Tongue (tissue), 2 donors: ENCODE results near the gene EPHB1. TPM values are rescaled to one million over a fixed set of nuclear protein-coding genes. Genes with fewer than 3 reads are reported as not detected.
"Not testable (repeated sequence)": the region's sequence is repeated elsewhere in the genome, so short reads cannot be mapped to it uniquely, and the experiment has no call there.

Experiments
- DNase-seq: peaks from one replicate; pipeline ENCODE4 v3.0.0-alpha.2; 2015
- total RNA-seq: library from RNA; depleted of rRNA; stranded (reverse); fragments of >200 nt; gene quantifications from one replicate; pipeline ENCODE4 v1.2.3, GENCODE V29; 2014

Gene EPHB1
- total RNA-seq, 1 donor from 2014 or later = 13.3 TPM

DNA sequence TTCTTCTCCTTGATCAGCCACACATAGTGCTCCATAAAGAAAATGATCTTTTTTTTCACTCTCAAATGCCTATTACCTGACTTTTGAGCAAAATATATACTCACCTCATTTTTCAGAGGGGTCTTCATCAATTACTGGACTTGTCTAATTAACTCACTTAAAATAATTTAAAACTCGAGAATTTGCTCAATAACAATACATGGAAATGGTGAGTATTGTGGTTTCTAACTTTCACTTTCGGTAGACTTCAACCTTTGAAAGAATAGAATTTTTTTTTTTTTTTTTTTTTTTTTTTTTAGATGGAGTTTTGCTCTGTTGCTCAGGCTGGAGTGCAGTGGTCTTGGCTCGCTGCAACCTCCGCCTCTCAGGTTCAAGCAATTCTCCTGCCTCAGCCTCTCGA, 17.7 kb upstream of the EPHB1 start:
- no peak for DNase-seq

DNA sequence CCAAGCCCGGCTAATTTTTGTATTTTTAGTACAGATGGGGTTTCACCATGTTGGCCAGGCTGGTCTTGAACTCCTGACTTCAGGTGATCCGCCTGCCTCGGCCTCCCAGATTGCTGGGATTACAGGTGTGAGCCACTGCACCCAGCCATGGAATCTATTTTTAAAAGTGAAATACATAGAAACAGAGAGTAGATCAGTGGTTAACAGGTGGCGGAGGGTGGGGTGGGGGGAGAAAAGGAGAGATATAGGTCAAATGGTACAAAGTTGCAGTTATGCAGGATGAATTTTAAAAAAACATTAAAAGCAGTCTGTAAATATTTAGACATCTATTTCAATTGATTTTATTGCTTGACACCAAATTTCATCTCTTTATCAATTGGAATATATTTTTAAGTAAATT, 6.8 kb upstream of the EPHB1 start:
- not testable (repeated sequence) for DNase-seq

DNA sequence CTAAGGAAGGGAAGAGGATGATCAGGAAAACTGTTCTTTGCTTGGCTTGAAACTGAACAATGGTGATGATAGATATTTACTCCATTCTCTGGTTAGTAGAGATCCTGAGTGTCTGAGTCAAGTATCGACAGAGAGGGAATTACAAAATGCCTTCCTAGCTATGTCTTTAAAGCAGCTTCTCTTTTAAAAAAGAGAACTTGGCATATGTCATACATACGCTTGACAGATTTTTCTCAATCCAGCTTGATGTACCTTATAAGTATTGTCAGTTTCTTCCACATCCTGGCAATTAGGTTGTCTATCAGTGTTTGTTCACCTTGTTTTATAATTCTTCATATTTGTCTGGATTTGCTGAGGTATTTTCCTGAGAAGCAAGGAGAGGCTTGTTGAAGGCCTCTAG, 5.0 kb upstream of the EPHB1 start:
- no peak for DNase-seq

DNA sequence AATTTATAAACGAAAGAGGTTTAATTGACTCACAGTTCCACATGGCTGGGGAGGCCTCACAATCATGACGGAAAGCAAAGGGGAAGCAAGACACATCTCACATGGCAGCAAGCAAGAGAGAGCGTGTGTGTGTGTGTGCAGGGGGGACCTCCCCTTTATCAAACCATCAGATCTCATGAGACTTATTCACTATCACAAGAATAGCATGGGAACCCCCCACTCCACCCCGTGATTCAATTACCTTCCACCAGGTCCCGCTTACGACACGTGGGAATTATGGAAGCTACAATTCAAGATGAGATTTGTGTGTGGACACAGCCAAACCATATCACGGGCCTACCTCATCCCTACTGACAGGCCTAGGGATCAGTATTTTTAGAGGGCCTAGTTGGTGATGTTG, 3.1 kb upstream of the EPHB1 start:
- DNase-seq = no peak

DNA sequence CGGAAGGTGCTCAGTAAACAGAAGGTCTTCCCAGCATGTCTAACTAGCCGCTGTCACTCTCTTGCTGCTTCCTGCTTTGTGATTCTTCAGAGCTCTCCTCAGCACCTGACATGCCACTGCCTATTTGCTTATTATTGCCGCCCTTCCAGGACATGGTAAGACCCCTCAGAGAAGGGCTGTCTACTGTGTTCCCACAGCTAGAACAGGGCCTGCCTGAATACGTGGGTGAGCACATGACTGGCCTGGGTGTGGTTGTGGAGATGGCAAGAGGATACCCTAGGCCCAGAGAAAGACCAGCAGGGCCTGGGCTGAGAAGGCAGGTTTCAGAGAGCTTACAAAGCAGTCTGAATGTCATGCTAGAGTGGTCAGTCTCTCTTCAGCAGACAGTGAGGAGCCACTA, 2.4 kb upstream of the EPHB1 start:
- no peak for DNase-seq

DNA sequence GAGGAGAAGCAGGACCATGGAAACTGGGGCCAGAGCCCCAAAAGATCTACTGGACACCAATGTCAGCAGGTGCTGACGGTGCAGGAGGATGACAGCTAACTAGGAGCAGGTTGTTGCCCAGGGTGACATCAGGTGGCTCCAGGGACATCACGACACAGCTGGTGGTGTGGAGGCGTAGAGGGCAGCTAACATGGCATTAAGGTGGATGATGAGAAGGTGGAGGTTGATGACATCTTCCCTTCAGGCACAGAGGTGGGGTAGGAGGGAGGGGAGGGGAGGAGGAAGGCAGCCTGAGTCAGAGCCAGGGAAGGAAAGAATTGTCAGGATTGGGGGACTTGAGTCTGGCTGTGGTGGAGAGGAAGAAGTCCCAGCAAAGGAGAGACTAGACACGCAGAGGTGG, 1.5 kb upstream of the EPHB1 start:
- DNase-seq = no peak

DNA sequence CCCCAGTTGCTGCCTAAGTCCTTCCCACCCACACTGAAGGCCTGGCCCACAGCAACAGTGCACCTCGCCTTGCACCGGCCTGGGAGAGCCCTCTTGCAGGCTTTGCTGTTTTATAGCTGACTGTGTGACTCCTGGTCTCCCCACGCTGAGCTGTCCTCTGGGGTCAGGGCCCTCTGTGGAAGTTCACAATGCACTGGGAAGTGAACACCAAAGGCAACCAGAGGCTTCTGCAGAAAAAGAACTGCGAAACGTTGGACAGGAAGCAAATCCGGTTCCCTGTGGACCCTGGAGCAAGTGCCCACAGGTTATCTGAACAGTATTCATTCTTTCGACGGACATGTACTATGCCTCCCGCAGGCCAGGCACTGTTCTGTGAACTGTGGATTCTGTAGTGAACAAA, 737 bp upstream of the EPHB1 start:
- DNase-seq = no peak

DNA sequence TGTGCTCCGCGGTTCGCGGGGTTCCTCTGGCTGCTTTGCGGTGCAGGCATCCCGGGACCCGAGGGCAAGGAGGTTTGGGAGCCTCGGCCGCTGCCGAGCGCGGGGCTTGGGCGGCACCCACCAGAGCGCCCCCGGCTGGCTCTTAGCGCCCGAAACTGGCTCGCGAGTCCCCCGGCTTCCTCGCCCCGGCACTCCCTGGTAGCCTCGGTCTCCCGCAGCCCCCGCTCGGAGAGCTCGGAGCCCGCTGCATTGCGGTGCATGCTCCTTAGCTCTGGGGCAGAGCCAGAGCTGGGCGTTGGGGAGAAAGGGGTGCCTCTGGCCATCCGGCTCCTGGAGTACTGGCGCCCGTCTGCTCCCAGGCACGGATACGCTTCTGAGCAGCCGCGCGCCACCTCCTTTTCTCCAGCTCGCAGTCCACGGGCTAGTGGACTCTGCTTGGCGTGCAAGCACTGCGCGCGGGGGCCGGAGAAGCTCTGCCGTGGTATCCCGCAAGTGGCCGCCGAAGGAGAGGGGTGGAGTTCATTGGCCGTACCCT, 753 bp downstream of the EPHB1 start:
- DNase-seq = no peak

DNA sequence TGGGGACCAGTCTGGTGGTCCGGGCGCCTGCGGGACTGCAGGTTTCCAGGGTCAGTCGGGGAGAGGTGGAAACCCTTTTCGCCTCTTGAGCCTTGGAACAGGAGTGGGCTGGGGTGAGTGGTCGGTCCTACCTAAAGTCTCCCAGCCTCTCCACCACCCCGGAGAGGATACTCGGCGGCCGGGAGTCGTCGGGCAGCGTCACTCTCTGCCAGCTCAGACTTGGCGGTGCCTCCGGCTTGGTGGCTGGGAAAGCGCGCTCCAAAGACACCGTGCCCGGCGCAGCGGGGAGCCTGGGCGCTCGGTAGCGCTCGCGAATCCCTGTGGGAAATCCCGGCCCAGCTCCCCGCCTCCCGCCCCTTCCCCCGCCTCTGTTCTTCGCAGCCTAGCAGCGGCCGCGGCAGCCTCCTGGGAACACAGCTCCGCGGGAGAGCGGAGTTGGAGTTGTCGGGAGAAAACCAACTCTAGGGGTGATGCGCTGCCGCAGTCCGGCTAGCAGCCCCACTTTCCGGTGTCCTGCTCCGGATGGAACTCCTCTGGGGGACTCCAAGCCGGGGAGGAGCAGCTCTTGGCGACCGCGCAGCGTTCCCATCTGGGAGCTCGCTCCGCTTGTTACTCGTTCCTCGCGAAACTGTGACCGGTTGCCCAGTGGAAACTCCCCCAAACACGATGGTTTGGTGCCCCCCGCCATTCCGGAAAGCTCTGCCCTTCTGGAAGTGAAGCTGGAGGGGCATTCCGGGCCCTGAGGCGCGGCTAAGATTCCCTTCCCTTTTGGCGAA, 1.4 kb downstream of the EPHB1 start:
- DNase-seq = no peak

DNA sequence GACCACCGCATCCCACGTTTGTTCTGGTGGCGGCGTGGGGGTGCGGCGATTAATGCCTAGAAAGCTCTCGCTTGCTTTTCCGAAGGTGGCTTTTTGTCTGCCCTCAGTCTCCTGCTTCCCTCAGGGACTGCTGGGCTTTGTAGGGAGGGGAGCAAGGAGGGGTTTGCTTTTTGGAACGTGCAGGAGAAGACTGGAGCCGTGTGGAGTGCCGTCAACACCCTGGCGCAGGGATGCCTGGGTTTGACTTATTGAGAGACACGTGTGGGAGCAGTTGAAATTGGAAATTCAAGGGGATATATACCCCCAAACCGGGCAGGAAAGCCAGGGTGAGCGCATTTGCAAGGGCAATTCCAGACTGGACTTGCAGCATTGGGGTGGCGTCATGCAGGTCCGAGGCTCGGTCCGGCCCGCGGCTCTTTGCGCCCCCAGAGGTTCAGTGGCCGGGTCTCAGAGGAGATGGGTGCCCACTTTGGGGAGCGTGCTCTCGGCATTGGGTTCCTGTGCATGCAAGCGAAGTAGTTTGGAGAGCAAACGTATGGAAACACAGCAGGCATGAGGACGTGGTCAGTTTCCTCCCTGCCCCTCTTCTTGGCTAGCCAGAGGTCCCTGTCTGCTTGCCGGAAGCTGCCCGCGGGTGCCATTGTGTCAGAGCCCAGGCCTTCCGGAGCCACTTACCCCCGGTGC, 2.1 kb downstream of the EPHB1 start:
- no peak for DNase-seq

DNA sequence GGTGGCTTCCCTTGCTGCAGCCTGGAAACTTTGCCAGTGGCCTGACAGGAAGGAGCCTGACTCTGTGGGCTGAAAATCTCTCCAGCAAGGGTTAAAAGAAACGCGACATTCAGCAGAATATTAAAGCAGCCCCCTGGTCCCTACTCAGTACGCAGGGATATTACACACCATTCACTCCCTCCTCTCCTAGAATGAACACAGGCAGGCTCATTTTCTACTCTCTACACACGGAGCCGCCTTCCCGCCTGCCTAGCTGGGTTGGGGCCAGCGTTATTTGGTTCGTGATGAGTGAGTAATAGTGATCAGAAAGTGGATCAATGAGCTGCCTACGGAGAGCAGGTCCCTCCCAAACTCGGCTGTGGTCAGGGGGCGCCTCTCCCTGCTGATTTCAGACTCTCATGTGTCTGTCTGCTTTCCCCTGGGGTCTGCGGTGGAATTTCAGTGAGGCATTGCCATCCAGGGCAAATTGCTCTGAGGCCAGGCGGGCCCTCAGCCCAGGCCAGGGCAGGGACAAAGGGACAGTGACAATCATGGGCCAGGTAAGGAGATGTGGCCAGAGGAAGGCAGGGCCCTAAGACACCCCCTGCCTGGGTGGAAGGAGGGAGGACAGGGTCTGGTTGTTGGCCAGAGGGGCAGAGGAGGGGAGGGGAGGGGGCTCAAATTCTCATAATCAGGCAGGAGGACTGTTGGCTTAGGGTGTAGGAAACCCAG, 2.8 kb downstream of the EPHB1 start:
- no peak for DNase-seq

DNA sequence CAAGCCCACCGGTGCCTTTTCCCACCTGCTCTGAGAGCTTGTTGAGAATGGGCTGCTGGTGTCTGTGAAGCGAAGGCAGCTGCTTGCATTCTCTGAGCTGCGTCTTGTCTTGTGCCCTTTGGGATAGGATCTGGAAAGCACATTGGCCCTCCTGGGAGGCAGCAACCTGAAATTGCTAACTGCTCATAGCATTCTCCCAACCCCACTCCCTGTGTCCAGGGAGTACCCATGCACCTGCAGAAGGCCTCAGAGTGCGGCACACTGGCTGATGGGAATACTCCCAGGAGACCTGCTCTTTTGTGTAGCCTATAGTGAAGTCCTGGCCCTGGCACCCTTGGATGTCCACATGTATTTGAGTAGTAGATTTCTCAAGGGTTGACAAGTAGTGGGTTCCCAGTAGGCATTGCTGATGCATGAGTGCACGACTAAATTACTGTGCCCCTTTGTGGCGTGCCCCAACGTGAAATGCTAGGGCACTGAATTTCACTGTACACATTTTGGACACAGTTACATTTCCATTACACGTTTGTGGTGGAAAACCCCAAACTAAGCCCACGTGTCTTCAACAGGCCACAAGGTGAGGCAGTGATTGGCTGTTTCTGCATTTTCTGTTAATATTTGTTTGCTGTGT, 3.7 kb downstream of the EPHB1 start:
- DNase-seq = no peak

DNA sequence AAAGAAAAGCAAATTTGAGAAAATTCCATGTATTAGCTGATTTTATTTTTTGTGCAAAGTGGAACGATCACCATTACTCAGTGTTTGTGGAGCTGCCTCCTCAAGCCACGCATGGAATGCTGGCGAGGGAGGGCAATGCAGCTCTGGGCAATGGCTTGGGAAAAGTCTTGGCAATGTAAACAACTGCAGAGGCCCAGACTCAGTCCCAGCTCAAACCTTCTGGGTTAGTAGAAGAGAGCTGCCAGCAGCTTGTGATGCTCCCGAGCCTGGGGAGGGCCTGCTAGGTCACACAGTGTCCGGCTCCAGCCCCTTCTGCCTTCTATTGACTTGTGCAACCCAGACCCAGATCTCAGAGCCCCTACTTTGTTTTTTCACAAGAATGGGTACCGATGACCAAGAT, 4.3 kb downstream of the EPHB1 start:
- DNase-seq = no peak

DNA sequence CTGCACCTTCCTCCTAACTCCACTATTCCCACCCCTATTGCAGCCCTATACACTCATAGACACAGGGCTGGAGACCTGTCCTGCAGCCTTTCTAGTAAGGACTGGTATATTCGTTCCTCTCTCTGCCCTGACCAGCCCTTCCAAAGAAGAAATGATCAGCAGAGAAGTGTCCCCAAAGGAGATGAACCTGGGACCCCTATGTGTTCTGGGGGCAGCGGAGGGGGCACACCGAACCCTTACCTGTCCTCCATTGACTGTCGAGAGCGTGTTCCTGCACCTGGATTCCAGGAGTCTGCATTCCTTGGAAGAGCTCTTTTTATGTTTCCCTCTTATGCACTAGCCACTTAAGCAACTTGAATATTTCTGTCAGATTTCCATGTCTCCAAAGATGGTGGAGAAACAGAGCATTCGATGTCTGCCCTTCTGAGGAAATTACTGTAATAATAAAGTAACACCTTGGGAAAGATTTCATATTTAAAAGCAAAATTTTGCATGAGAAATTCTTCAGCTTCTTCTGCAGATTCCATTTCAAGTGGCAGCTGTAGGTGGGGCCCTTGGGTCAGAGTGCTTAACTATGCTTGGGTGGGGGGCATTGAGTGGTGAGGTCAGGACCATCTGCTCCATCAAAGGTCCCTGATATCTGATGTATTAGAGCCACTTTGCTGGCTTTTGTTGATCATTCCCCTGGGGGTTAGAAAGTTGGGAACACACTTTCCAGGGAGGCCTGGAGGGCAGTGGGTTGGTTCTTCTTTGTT, 6.3 kb downstream of the EPHB1 start:
- DNase-seq = no peak

DNA sequence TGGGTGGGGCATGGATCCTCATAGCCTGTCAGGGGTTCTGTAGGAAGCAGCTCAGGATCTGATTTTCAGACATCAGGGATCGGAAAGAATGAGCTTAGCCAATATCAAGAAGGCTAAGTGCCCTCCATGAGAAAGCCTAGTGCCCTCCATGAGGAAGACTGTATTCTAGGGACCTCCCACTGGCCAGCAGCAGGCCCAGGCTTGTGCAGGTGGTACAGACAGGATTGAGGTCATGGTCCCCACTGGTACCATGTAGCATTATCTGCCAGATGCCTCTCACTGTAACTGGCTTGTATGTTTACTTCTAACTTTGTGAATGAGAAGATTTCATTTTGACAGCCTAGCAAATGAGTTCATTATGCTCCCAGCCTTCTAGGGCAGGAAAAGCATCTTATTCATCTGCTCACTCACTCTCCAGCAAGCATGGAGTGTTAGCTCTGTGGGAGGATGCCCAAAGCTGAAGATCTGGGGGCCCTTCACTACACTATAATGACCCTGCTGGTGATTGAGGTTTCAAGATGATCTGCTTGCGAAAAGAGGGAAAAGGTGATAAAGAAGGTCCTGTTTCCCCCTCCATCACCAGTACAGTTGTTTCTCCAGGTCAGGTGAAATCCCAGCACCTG, 7.5 kb downstream of the EPHB1 start:
- no peak for DNase-seq

DNA sequence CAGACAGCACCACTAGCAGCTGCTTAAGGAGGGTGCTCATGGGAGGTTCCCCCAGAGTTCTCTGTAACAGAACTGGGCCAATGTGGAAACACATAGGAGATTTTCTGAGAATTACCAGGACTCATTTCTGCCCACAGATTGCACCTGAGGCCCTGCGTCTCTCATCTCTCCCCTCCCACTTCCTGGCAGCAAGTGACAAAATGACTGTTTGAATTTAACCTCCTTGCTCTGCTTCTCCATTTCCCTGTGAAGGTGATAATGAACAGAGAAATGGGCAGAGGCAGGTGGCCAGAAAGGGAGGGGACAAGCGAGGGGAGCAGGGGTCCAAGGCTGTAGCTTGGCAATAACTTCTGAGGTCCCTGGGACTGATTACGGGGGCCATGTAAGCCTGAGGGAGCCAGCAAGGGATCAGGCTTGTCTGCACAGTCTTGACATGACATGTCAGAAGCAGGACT, 8.0 kb downstream of the EPHB1 start:
- no peak for DNase-seq

DNA sequence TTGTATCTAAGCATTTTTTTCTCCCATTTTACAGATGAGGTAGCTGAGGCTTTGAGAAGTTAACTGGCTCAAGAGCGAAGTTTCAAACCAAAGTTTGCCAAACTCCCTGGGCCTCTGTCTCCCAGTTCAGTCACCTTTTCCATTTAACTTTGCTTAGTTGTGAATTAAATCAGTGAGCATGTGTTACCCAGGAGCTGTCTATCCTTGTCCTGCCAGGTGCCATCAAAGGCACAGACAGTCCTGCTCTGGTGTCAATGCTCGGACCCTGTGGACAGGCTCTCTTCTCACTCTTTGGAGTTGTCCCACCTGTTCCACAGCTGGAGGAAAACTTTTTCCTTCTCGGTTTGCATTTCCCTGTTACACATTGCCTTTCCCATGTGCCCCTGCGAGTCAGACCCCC, 8.6 kb downstream of the EPHB1 start:
- DNase-seq = no peak

DNA sequence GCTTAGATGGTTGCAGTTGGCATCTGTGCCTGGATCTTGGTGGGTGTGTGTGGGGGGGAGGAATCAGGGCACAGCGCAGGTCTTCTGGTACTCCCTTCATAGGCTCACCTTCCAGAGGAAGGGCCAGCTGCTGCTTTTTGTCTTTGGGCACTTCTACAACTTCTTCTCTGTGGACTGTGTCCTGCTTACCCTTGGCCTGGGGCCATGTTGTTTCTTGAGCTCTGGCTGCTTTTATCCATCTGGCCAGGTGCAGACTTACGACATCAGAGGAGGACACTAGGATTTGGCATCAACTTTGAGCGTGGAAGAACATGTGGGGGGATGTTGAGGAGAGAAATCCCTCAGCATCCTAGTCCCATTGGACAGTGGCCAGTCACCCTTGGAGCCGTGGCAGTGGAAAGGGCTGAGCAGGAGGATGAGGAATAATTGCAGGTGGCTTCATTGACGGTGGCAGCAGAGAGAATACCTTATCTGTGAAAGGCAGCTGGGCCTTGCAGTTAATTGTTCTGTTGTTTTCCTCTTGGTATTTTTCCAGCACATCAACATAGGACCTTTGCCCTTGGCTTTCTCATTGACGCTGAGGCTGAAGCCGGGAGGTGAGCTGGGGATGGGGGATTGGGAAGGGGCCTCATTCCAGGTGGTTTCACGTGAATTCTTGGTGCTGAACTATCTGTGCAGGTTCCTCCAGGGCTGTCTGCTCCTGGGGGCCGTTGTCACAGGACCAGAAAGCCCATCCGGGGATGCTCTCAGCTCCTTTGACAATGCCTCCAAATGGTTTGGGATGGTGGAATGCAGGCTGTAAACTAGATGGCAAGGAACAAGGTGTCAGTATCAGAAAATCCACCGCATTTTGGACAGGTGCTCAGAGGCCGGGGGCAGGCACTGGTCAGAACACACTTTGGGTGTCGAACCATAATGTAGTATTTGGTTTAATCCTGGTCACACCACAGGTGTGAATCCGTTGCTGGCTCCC, 9.7 kb downstream of the EPHB1 start:
- DNase-seq = no peak

DNA sequence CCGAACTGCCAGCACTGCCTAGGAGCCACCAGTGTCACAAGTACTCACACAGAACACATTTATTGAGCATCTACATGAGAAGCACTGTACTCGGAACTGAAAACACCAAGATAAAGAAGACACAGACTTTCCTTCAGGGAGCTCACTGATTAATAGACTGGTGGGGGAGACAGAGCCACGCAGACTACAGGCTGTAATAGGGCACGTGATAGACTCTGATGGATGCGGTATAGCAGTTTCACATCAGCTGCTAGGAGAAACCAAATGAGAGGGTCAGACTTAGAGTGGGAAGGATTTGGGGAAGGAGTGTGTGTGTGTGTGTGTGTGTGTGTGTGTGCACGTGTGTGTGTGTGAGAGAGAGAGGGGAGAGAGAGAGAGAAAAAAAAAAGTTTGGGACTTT, 12.1 kb downstream of the EPHB1 start:
- no peak for DNase-seq

DNA sequence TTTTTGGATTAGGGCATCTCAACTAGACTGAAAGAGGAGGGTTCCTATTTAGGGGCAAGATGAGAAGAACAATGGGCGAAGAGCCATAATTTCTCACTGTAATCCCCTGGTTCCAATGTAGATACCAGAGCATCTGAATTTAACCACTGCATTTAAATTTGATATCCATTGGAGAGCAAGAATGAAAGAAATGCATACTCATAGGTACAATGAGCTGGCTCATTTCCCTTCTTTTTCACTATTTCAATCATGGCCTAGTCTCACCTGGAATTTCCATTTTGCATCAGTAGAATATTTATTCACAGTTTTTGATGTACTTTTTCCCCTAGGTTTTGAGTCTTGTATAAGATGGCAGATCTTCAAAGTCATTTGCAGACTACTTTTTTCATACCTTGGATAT, 13.8 kb downstream of the EPHB1 start:
- DNase-seq = no peak
